T-cell (primary cell): ENCODE measurements around the gene G2E3. TPM values are rescaled to one million over a fixed set of nuclear protein-coding genes. Genes with fewer than 3 reads are reported as not detected.

Source experiments
- ATAC-seq, 4 experiments: fragments of 200-7000 bp in 3 of 4; fragments of 150-1000 bp in 1 of 4; cut with Tn5 transposase; replicated peaks in 1 of 4; 1 replicate in 3 of 4; 2 replicates in 1 of 4; pipeline ENCODE4 v1.10.0; 2021; ENCODE audit warnings: moderate library complexity in 3 of 4, mild to moderate bottlenecking in 2 of 4, moderate number of reproducible peaks in 1 of 4
- CTCF ChIA-PET, 2 donors: fragments of 300-600 bp; sonication (Branson Sonifier 250); formaldehyde crosslinking; loops; one replicate each; lab custom pipeline; 2022; ENCODE audit warnings: antibody characterized with exemption in 2 of 2; lab: Charles Lee
- POLR2A ChIA-PET, 2 donors: fragments of 300-600 bp; sonication (Branson Sonifier 250); formaldehyde crosslinking; loops; one replicate each; lab custom pipeline; 2022; ENCODE audit warnings: antibody characterized with exemption in 2 of 2; lab: Charles Lee
- DNase-seq, 35 experiments: peaks; one replicate each; pipeline versions ENCODE4 v3.0.0 to v3.0.0-alpha.2; 2013 to 2023
- H3K27ac ChIP-seq: one replicate; pipeline ENCODE4 v1.5.1; 2013; ENCODE audit warnings: low read length
- H3K27me3 ChIP-seq, 2 experiments: replicated peaks in 1 of 2; 1 replicate in 1 of 2; 2 replicates in 1 of 2; pipeline versions ENCODE4 v1.6.1 to v1.7.0; 2013; ENCODE audit warnings: low read length in 1 of 2, mixed read lengths in 1 of 2; ENCODE audit not compliant: control insufficient read depth in 2 of 2, insufficient read depth in 2 of 2; ENCODE audit errors: extremely low read depth in 1 of 2
- H3K36me3 ChIP-seq, 2 donors: 1 replicate in 1 of 2; 2 replicates in 1 of 2; pipeline versions ENCODE4 v1.6.1 to v1.7.0; 2013; ENCODE audit warnings: low read length in 1 of 2; ENCODE audit not compliant: control insufficient read depth in 2 of 2, insufficient read depth in 1 of 2; ENCODE audit errors: extremely low read depth in 1 of 2
- H3K4me1 ChIP-seq, 2 experiments: 1 replicate in 1 of 2; 2 replicates in 1 of 2; pipeline versions ENCODE4 v1.6.1 to v1.7.0; 2013; ENCODE audit warnings: low read length in 2 of 2, mixed read lengths in 1 of 2; ENCODE audit not compliant: insufficient read depth in 2 of 2, control insufficient read depth in 1 of 2; ENCODE audit errors: extremely low read depth in 1 of 2
- H3K4me3 ChIP-seq, 2 donors: 1 replicate in 1 of 2; 2 replicates in 1 of 2; pipeline versions ENCODE4 v1.5.1 to v1.7.0; 2013; ENCODE audit warnings: mild to moderate bottlenecking in 2 of 2, low read length in 1 of 2, moderate library complexity in 1 of 2; ENCODE audit not compliant: control insufficient read depth in 1 of 2; ENCODE audit errors: extremely low read depth in 1 of 2
- H3K9me3 ChIP-seq: 2 replicates; pipeline ENCODE4 v1.7.0; 2013
- H3K27ac Mint-ChIP-seq, 2 donors: one replicate each; pipeline ENCODE4 v1.8.0; 2020 to 2021; ENCODE audit warnings: mild to moderate bottlenecking in 2 of 2, mixed read lengths in 2 of 2
- H3K27me3 Mint-ChIP-seq, 2 donors: one replicate each; pipeline ENCODE4 v1.8.0; 2021 to 2022; ENCODE audit warnings: mixed read lengths in 2 of 2
- H3K36me3 Mint-ChIP-seq: one replicate; pipeline ENCODE4 v1.8.0; 2021; ENCODE audit warnings: mixed read lengths
- H3K4me1 Mint-ChIP-seq, 3 donors: one replicate each; pipeline ENCODE4 v1.8.0; 2020 to 2022; ENCODE audit warnings: mixed read lengths in 3 of 3, mild to moderate bottlenecking in 1 of 3
- H3K4me3 Mint-ChIP-seq, 3 donors: one replicate each; pipeline ENCODE4 v1.8.0; 2020 to 2022; ENCODE audit warnings: mild to moderate bottlenecking in 3 of 3, mixed read lengths in 3 of 3, moderate library complexity in 3 of 3
- H3K9me3 Mint-ChIP-seq, 3 donors: one replicate each; pipeline ENCODE4 v1.8.0; 2020 to 2022; ENCODE audit warnings: mixed read lengths in 3 of 3
- WGBS: methylation state at CpG from one replicate; pipeline ENCODE4 v1.1.5; 2013; ENCODE audit warnings: missing lambda C conversion rate; ENCODE audit not compliant: insufficient coverage; 5-methylcytosine and 5-hydroxymethylcytosine counted together
- total RNA-seq, 35 experiments: library from RNA in 6 of 35; stranded (reverse) in 6 of 35; fragments of 120-200 nt in 1 of 35; gene quantifications; one replicate each; pipeline versions ENCODE4 v1.2.1 to v1.2.4 and lab custom pipeline; 2013 to 2026

Gene G2E3
- total RNA-seq, 5 donors from 2014 or later (not counting 1 experiment from before 2014, with no cell fraction given), result 21.7 to 28.2 (median 24.1) TPM

GRCh38 chr14:30521899-30522736 lies 36.8 kb upstream of the G2E3 start:
- H3K9me3 Mint-ChIP-seq, result no peaks in the 10 kb centered on the region
- peaks cover 9 to 14% (median 13%) of the 10 kb centered on the region in 3 donors for H3K4me1 Mint-ChIP-seq
- H3K9me3 ChIP-seq, result no peaks in the 10 kb centered on the region
- H3K27me3 ChIP-seq, result no peaks in the 10 kb centered on the region
- WGBS, result 17% methylated on average over 2 of the region's 9 CpGs
- CTCF ChIA-PET, result interaction anchor here (0.6 to 2.1 kb wide), 5 partner anchors 10 to 1344 kb away, joined by 3 to 10 read pairs (median 3); no protein-coding TSS in a partner anchor
- peak overlapping the region in 1 of 2 donors; percentile 35 for H3K27ac Mint-ChIP-seq
- H3K27ac ChIP-seq, result no peak overlapping the region
- no peaks in the 10 kb centered on the region for H3K36me3 Mint-ChIP-seq
- peak overlapping the region in 1 of 3 donors; percentile 11 for H3K4me3 Mint-ChIP-seq
- H3K4me1 ChIP-seq, result peaks cover 0 to 5% of the 10 kb centered on the region in 2 experiments
- no peaks in the 10 kb centered on the region for H3K27me3 Mint-ChIP-seq
- ATAC-seq (peak; percentile 42 to 58 (median 54)), DNase-seq (peak in 1 of 35 experiments; percentile 67)
- POLR2A ChIA-PET, result interaction anchor here in 1 of 2 donors (0.6 kb wide), 1 partner anchor 7 kb away, joined by 6 read pairs; no protein-coding TSS in a partner anchor
- no peak overlapping the region for H3K4me3 ChIP-seq
- H3K36me3 ChIP-seq, result no peaks in the 10 kb centered on the region

GRCh38 chr14:30525833-30526232 lies 33.1 kb upstream of the G2E3 start:
- Mint-ChIP-seq H3K36me3 (no peaks in the 10 kb centered on the region), H3K27ac (no peak overlapping the region), H3K4me1 (peaks cover 9 to 14% (median 13%) of the 10 kb centered on the region in 3 donors), H3K4me3 (no peak overlapping the region), H3K27me3 (no peaks in the 10 kb centered on the region), H3K9me3 (no peaks in the 10 kb centered on the region)
- ChIA-PET POLR2A (no interaction called here), CTCF (no interaction called here)
- no peak for ATAC-seq
- DNase-seq, result no peak
- no peaks in the 10 kb centered on the region for H3K9me3 ChIP-seq
- no peaks in the 10 kb centered on the region for H3K36me3 ChIP-seq
- WGBS, result no CpG with 5 or more reads among the region's 2 CpGs
- H3K27ac ChIP-seq, result no peak overlapping the region
- H3K27me3 ChIP-seq, result no peaks in the 10 kb centered on the region
- no peak overlapping the region for H3K4me3 ChIP-seq
- peaks cover 0 to 5% of the 10 kb centered on the region in 2 experiments for H3K4me1 ChIP-seq

DNA sequence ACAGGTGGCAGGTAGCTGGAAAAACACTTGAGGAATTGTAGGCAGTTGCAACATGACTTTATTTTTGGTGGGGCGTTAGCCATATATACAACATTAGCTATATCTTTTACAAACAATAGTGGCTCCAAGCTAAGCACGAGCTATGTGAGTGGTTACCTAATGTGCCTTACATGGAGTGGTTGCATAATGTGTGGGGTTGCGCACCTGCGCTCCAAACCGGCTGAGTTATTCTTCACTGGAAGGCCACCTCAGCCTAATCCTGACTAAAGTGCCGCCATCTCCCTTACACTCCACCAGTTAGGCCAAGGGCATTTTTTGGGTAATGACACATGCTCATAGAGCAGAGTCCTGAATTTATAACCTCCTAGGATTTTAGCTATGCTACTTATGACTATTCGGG lies 31.8 kb upstream of the G2E3 start:
- ChIA-PET POLR2A (no interaction called here), CTCF (no interaction called here)
- Histone ChIP-seq H3K36me3 (no peaks in the 10 kb centered on the region), H3K4me3 (no peak overlapping the region), H3K27ac (no peak overlapping the region), H3K9me3 (no peaks in the 10 kb centered on the region), H3K27me3 (no peaks in the 10 kb centered on the region), H3K4me1 (peaks cover 0 to 3% of the 10 kb centered on the region in 2 experiments)
- WGBS, result no CpG with 5 or more reads among the region's 7 CpGs
- DNase-seq, result no peak
- ATAC-seq, result no peak
- Mint-ChIP-seq H3K27ac (no peak overlapping the region), H3K36me3 (no peaks in the 10 kb centered on the region), H3K9me3 (no peaks in the 10 kb centered on the region), H3K4me1 (peaks cover 4 to 5% (median 5%) of the 10 kb centered on the region in 3 donors), H3K4me3 (no peak overlapping the region), H3K27me3 (no peaks in the 10 kb centered on the region)

GRCh38 chr14:30528119-30528518 lies 30.8 kb upstream of the G2E3 start:
- no peaks in the 10 kb centered on the region for H3K9me3 Mint-ChIP-seq
- Histone ChIP-seq H3K9me3 (no peaks in the 10 kb centered on the region), H3K36me3 (no peaks in the 10 kb centered on the region), H3K4me3 (no peak overlapping the region), H3K4me1 (no peaks in the 10 kb centered on the region), H3K27ac (no peak overlapping the region), H3K27me3 (no peaks in the 10 kb centered on the region)
- no peaks in the 10 kb centered on the region for H3K36me3 Mint-ChIP-seq
- no peak overlapping the region for H3K27ac Mint-ChIP-seq
- POLR2A ChIA-PET, result no interaction called here
- no peaks in the 10 kb centered on the region for H3K27me3 Mint-ChIP-seq
- H3K4me1 Mint-ChIP-seq, result no peaks in the 10 kb centered on the region
- ATAC-seq (no peak), DNase-seq (no peak)
- WGBS, result 95% methylated on average over 4 of the region's 5 CpGs
- CTCF ChIA-PET, result no interaction called here
- H3K4me3 Mint-ChIP-seq, result no peak overlapping the region

- 91% methylated on average over 9 of the region's 12 CpGs for WGBS
- no peaks in the 10 kb centered on the region for H3K36me3 Mint-ChIP-seq
Measured at GRCh38 chr14:30528778-30529642, 29.9 kb upstream of the G2E3 start.

DNA sequence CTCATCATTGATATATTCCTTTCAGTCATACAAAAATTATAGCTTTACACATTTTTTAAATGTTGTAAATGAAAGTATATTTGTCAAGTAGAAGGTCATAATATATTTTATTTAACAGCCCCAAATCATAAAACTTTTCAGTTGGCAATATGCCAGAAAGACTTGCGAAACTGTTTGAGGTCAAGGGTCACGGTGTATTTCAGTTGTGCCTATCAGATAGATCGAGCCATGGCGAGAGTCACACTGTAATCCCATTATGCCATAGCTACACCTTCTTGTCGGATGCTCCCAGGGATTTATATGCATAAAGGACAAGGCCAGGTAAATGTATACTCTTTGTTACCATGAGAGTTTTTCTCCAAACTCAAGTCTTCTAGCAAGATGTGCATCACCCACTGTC lies 26.7 kb upstream of the G2E3 start:
- H3K9me3 Mint-ChIP-seq, result no peaks in the 10 kb centered on the region
- Histone ChIP-seq H3K27ac (no peak overlapping the region), H3K27me3 (no peaks in the 10 kb centered on the region), H3K4me3 (no peak overlapping the region), H3K4me1 (no peaks in the 10 kb centered on the region), H3K9me3 (no peaks in the 10 kb centered on the region), H3K36me3 (no peaks in the 10 kb centered on the region)
- CTCF ChIA-PET, result interaction anchor here (0.7 to 1.9 kb wide), 2 partner anchors 10 to 16 kb away, joined by 4 to 5 read pairs; no protein-coding TSS in a partner anchor
- H3K27me3 Mint-ChIP-seq, result peaks cover 11 to 14% of the 10 kb centered on the region in 2 donors
- ATAC-seq (no peak), DNase-seq (no peak)
- no peak overlapping the region for H3K4me3 Mint-ChIP-seq
- POLR2A ChIA-PET, result interaction anchor here in 1 of 2 donors (0.7 kb wide), 1 partner anchor 93 kb away, joined by 3 read pairs; no protein-coding TSS in a partner anchor
- H3K27ac Mint-ChIP-seq, result no peak overlapping the region
- no peaks in the 10 kb centered on the region for H3K4me1 Mint-ChIP-seq
- H3K36me3 Mint-ChIP-seq, result no peaks in the 10 kb centered on the region
- no CpG with 5 or more reads among the region's 5 CpGs for WGBS

More at GRCh38 chr14:30528778-30529642, 29.9 kb upstream of the G2E3 start:
- H3K4me1 ChIP-seq, result no peaks in the 10 kb centered on the region
- no peaks in the 10 kb centered on the region for H3K27me3 ChIP-seq
- no peaks in the 10 kb centered on the region for H3K36me3 ChIP-seq
- no peak overlapping the region for H3K27ac Mint-ChIP-seq
- H3K27ac ChIP-seq, result no peak overlapping the region
- H3K9me3 ChIP-seq, result no peaks in the 10 kb centered on the region
- H3K9me3 Mint-ChIP-seq, result no peaks in the 10 kb centered on the region
- H3K4me3 ChIP-seq, result no peak overlapping the region
- ChIA-PET CTCF (interaction anchor here in 1 of 2 donors (0.6 to 1.0 kb wide), 2 partner anchors 8 to 120 kb away, joined by 3 to 4 read pairs; no protein-coding TSS in a partner anchor), POLR2A (interaction anchor here in 1 of 2 donors (0.6 kb wide), 1 partner anchor 8 kb away, joined by 6 read pairs; no protein-coding TSS in a partner anchor)
- H3K27me3 Mint-ChIP-seq, result peaks cover 0 to 1% of the 10 kb centered on the region in 2 donors
- DNase-seq, result no peak
- no peak for ATAC-seq
- no peak overlapping the region for H3K4me3 Mint-ChIP-seq
- no peaks in the 10 kb centered on the region for H3K4me1 Mint-ChIP-seq
